ENCODE results near the gene COMT.

COMT gene

DNA sequence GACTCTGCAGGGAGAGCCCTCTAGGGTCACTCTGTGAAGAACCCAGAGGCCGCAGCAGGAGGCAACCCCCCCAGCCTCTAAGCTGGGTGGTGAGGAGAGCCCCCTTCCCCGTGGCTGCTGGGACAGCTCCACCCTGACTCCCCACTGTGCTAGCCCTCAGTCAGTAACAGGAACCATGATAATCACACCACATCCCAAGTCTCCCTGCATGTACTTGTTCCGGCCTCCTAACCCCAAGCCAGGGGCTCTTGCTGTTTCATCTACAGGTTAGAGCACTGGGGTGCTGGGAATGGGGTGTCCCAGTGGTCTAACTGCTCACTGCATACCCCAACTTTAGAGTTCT, 48.1 kb downstream of the COMT start:
- TF ChIP-seq, protein P1, sequence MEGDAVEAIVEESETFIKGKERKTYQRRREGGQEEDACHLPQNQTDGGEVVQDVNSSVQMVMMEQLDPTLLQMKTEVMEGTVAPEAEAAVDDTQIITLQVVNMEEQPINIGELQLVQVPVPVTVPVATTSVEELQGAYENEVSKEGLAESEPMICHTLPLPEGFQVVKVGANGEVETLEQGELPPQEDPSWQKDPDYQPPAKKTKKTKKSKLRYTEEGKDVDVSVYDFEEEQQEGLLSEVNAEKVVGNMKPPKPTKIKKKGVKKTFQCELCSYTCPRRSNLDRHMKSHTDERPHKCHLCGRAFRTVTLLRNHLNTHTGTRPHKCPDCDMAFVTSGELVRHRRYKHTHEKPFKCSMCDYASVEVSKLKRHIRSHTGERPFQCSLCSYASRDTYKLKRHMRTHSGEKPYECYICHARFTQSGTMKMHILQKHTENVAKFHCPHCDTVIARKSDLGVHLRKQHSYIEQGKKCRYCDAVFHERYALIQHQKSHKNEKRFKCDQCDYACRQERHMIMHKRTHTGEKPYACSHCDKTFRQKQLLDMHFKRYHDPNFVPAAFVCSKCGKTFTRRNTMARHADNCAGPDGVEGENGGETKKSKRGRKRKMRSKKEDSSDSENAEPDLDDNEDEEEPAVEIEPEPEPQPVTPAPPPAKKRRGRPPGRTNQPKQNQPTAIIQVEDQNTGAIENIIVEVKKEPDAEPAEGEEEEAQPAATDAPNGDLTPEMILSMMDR (IDR thresholded peaks at IDR 0.05; ENCODE audit: insufficient read depth, missing control alignments), result no peak
- DNase-seq (ENCODE audit: insufficient read length, low spot score) (no peak), FAIRE-seq (no peak)

DNA sequence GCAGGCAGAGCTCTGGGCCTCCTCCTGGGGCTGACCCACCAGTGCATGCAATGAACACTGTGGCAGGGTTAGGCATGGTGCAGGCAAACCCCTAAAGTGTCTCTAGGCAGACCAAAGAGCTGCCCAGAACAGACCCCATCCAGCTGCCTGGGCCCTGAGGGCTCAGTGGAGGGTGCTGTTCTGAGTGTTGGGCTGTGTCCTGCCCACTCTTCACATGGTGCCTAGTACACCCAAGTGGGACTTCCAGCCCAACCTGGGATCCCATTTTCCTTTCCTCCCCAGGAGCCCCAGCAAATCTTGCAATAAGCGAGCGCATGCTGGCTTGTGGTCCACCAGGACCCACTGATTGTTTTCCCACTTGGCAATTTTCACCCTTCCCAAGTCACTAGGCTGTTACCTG, 48.6 kb downstream of the COMT start:
- FAIRE-seq (no peak), DNase-seq (ENCODE audit: insufficient read length, low spot score) (no peak)
- TF ChIP-seq, protein P1 (IDR thresholded peaks at IDR 0.05; ENCODE audit: insufficient read depth, missing control alignments), result no peak

DNA sequence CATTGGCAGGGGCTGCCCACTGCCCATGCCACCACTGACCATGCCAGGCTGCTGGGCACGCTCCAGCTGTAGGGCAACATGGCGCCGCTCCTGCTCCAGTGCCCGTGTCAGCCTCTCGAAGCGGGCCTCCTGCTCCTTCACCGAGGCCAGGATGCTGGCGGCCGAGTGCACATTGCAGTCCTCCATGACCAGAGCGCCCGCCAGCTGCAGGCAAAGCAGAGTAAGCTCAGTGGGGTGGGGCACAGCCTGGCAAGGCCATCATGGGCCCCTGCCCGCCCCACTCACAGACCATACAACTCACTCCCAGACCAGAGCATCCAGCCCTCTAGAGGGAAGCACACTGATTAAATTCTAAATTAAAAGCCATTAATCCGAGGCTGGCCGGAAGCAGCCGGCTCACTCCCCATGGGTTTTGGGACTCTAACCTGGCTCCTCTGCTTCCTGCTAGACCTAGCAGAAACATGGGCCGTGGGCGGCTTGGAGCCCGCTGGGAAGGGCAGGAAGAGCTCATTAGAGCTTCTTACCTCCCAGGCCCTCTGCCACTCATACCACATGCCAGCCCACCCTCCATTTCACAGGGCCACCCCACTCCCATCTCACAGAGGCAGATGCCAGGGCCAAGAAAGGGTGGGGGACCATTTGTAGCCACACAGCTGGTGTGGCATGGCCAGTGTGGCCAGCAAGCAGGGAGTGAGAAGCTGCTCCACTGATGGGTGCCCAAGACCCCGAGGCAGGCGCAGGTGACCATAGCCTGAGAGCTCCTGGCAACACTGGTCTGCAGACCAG, 49.2 kb downstream of the COMT start:
- TF ChIP-seq, protein P1 (IDR thresholded peaks at IDR 0.05; ENCODE audit: insufficient read depth, missing control alignments), result no peak
- DNase-seq (ENCODE audit: insufficient read length, low spot score) (no peak), FAIRE-seq (no peak)

DNA sequence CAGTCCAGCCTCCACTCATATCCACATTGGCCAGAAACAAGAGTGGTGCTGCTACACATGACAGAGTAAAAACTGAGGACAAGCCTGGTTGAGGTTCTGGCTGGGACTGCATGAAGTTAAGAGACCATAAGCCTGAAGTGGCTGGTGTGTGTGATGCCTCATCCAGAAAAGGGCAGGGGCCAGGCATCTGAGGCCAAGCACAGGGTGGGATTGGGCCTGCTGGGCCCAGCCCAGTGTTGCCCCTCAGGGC, 49.7 kb downstream of the COMT start:
- no peak for FAIRE-seq
- TF ChIP-seq, protein P1 (IDR thresholded peaks at IDR 0.05; ENCODE audit: insufficient read depth, missing control alignments), result no peak
- no peak for DNase-seq (ENCODE audit: insufficient read length, low spot score)

DNA sequence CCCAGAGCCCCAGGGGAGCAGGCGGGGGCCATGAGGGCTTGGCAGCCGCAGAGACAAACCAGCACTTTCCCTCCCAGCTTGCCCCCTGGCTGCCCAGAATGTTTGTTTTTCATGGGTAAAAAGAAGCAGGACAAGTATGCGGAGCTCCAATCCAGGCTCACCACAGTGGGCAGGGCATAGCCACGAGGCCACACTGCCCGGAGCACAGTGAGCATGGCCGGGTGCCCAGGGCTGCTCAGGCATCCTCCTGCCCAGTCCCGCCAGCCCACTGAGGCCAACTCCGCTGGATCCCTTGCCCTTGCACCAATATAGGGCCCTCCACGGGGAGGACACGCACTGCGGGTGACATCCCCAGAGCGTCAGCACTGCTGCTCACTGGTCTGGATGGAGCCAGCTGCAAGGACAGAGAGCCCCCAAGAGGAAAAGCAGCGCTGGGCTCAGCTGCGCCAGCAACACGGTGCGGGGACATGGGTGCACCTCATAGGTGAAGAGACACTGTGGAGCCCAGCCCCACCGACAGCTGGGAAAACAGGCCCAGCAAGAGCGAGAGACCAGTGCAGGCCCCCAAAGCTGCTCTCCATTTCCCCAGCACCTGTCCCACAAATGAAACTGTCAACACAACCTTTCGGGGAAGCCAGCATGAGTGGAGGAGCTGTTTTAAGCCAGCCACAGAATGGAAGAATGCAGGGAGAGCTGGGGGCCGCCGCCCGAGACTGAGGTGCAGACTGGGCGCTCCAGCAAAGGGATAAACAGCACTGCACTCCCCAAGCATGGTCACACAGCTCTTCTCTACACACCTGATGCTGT, 50.3 kb downstream of the COMT start:
- TF ChIP-seq, protein P1 (IDR thresholded peaks at IDR 0.05; ENCODE audit: insufficient read depth, missing control alignments), result no peak
- no peak for DNase-seq (ENCODE audit: insufficient read length, low spot score)
- FAIRE-seq, result no peak

DNA sequence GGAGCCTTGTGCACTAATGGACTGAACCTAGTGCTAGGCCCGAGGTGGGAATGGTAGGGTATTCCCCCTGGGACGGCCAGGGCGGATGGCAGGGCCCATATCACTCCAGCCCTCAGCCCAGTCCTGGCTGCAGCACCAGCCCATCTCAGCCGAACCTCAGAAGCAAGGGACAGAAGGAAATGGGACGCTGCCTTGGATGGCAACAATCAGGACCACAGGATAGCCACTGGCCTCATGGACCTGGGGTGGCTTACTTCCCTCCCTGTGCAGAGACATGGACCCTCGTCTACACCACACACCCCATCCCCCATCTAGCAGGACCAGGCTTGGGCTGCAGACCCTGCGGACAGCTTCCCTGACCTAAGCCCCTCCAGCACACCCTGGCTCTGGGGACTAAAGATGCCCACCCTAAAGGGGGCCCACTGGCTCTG, 50.9 kb downstream of the COMT start:
- TF ChIP-seq, protein P1 (IDR thresholded peaks at IDR 0.05; ENCODE audit: insufficient read depth, missing control alignments), result no peak
- DNase-seq (ENCODE audit: insufficient read length, low spot score) (no peak), FAIRE-seq (no peak)

DNA sequence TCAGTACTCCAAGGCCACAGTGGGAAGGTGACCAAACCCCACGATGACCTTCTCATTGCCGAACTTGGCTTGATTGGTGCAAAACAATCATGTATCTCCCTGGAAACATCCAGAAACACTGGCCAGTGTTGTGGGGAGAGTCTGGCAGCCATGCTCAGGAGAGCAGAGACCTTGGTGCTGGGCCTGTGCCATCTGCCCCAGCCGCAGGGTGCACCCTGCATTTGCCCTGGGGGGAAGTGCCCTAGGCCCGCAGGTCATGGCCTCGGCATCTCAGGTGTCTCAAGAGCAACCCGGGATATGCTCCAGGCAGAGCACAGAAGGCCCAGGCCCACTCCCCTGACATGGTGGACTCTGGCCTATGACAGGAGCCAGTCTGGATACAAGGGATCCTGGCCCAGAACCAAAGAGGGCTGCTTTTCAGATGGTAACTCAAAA, 51.4 kb downstream of the COMT start:
- DNase-seq (ENCODE audit: insufficient read length, low spot score), result no peak
- no peak for FAIRE-seq
- TF ChIP-seq, protein P1 (IDR thresholded peaks at IDR 0.05; ENCODE audit: insufficient read depth, missing control alignments), result no peak
